Lung (tissue), 16 donors: ENCODE results near the gene TUFT1. TPM values are rescaled to one million over a fixed set of nuclear protein-coding genes. Genes with fewer than 3 reads are reported as not detected.
A peak's percentile ranks its signal among the peaks of the same experiment; 100 is the strongest.

Source experiments
- ATAC-seq: fragments of 200-7000 bp; cut with Tn5 transposase; one replicate; pipeline ENCODE4 v1.9.1; 2020; ENCODE audit warnings: moderate number of reproducible peaks; ENCODE audit not compliant: insufficient read depth, low FRiP score
- DNase-seq, 3 donors: peaks; one replicate each; pipeline ENCODE4 v3.0.0-alpha.2; 2013 to 2017
- H3K27ac ChIP-seq, 2 donors: one replicate each; pipeline ENCODE4 v1.5.1; 2013; ENCODE audit warnings: mild to moderate bottlenecking in 2 of 2, moderate library complexity in 2 of 2, control low read depth in 1 of 2, inconsistent platforms in 1 of 2, low read depth in 1 of 2, low read length in 1 of 2
- H3K27me3 ChIP-seq, 3 donors: one replicate each; pipeline ENCODE4 v1.5.1; 2013; ENCODE audit warnings: low read length in 2 of 3; ENCODE audit not compliant: control insufficient read depth in 3 of 3, insufficient read depth in 3 of 3
- H3K36me3 ChIP-seq, 4 donors: one replicate each; pipeline ENCODE4 v1.5.1; 2013; ENCODE audit warnings: low read length in 4 of 4, mild to moderate bottlenecking in 1 of 4, moderate library complexity in 1 of 4; ENCODE audit not compliant: control insufficient read depth in 4 of 4, insufficient read depth in 4 of 4
- H3K4me1 ChIP-seq, 5 donors: one replicate each; pipeline ENCODE4 v1.5.1; 2013; ENCODE audit warnings: low read length in 5 of 5, mild to moderate bottlenecking in 2 of 5, moderate library complexity in 1 of 5; ENCODE audit not compliant: control insufficient read depth in 5 of 5, insufficient read depth in 5 of 5
- H3K4me3 ChIP-seq: one replicate; pipeline ENCODE4 v1.5.1; 2013; ENCODE audit warnings: mild to moderate bottlenecking, control low read depth, moderate library complexity
- H3K9ac ChIP-seq, 2 donors: one replicate each; pipeline ENCODE4 v1.5.1; 2013; ENCODE audit warnings: low read length in 2 of 2, control low read depth in 1 of 2; ENCODE audit not compliant: insufficient read depth in 1 of 2
- H3K9me3 ChIP-seq, 4 donors: one replicate each; pipeline ENCODE4 v1.5.1; 2013; ENCODE audit warnings: low read length in 3 of 4, mild to moderate bottlenecking in 1 of 4, moderate library complexity in 1 of 4; ENCODE audit not compliant: control insufficient read depth in 4 of 4, insufficient read depth in 3 of 4
- CTCF ChIP-seq: IDR thresholded peaks from 2 replicates; pipeline ENCODE4 v1.5.1; 2012; ENCODE audit warnings: mild to moderate bottlenecking; ENCODE audit errors: control extremely low read depth, extremely low read depth
- WGBS, 2 donors: extraction: QIAGEN DNeasy Blood & Tissue Kit; methylation state at CpG; one replicate each; pipeline ENCODE4 v1.1.7; 2013; 5-methylcytosine and 5-hydroxymethylcytosine counted together
- long read RNA-seq, 5 donors: transcript quantifications; one replicate each; lab custom pipeline, GENCODE V29; 2026
- polyA plus RNA-seq, 2 donors: library from polyadenylated mRNA; stranded (reverse); fragments of 200-250 nt; gene quantifications; one replicate each; pipeline ENCODE4 v1.2.1, GENCODE V29; 2013
- total RNA-seq, 2 donors: library from RNA; depleted of rRNA in 1 of 2; stranded (reverse); fragments of >200 nt in 1 of 2; gene quantifications; one replicate each; pipeline ENCODE4 v1.2.1, GENCODE V29; 2014 to 2021
- donor health status: control.
- donor health status: control.
- donor health status: Bipolar disorder and iron deficiency.
- donor health status: healthy.
- donor health status: DM: yes; HTN: yes; CAD: no.

The TUFT1 gene
- 10 to 100 TPM in 1 of 2 donors, 1 to 10 TPM in 1; 9.2 to 13.9 TPM for total RNA-seq
- 1 to 10 TPM; 5.6 to 6.2 TPM for polyA plus RNA-seq
- long read RNA-seq, donor 1, partial matches to known transcripts: 0 of 2 reads
- long read RNA-seq, donor 1, other reads (novel, unspliced or antisense): 0 of 2 reads
- long read RNA-seq, donor 2: 0 reads
- long read RNA-seq, donor 3, partial matches to known transcripts: 0 of 2 reads
- long read RNA-seq, donor 3, other reads (novel, unspliced or antisense): 0 of 2 reads
- long read RNA-seq, donor 4: 0 reads
- long read RNA-seq, donor 5, partial matches to known transcripts: 0 of 2 reads
- long read RNA-seq, donor 5, other reads (novel, unspliced or antisense): 0 of 2 reads

GRCh38 chr1:151540021-151540981, at the start of gene TUFT1:
TSS of gene TUFT1 (plus strand) at chr1:151540309. CDS start at chr1:151540367, 58 bp downstream.
- Histone ChIP-seq H3K9me3 (no peaks in the 10 kb centered on the region), H3K4me1 (peaks cover 0 to 12% (median 5%) of the 10 kb centered on the region in 5 donors), H3K27me3 (peaks cover 0 to 7% (median 6%) of the 10 kb centered on the region in 3 donors), H3K27ac (peak within 1 kb of the TSS; percentile 21 to 81), H3K36me3 (peaks cover 0 to 2% (median 0%) of the 10 kb centered on the region in 4 donors), H3K9ac (peak within 1 kb of the TSS; percentile 41 to 43), H3K4me3 (peak within 1 kb of the TSS; percentile 59)
- peak; percentile 97 for ATAC-seq
- TF ChIP-seq CTCF: no peak
- 1 to 2% methylated on average over 69 to 70 of the region's 70 CpGs for WGBS, 2 donors
- peak; percentile 81 to 88 (median 88) for DNase-seq

DNA sequence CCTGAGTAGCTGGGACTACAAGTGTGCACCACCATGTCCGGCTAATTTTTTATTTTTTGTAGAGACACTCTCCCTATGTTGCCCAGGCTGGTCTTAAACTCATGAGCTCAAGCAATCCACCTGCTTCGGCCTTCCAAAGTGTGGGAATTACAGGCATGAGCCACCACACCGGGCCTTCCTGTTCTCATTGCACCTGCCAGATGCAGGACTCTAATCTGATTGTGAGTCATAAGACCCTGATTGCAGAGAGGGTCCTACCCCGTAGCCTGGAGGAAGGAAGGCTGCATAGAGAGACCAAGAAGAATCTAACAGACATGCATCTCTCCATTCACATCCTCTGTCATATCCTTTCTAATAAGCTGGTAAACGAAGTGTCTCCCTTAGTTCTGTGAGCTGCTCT, 48.5 kb upstream of the TUFT1 start:
- Histone ChIP-seq H3K4me1 (peaks cover 0 to 6% (median 0%) of the 10 kb centered on the region in 5 donors), H3K27me3 (no peaks in the 10 kb centered on the region)
- no peak for ATAC-seq

DNA sequence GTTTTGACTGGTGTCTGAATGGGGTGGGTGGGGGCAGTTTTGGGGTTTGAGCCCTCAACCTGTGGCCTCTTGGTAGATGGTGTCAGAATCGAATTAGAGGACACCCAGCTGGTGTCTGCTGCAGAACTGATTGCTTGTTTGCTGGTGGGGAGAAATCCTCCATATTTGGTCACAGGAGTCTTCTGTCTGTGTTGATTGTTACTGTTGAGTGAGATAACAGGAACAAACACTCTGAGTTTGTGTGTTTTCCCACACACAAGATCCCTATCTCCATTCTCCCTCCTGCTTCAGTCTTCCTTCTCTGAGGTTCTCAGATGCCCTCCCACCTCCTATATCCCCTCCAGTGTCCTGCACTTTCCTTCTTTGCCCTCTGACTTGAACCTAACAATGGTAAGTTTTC, 48.0 kb upstream of the TUFT1 start:
- DNase-seq: no peak
- Histone ChIP-seq H3K9ac (no peak overlapping the region), H3K27ac (no peak overlapping the region), H3K36me3 (no peaks in the 10 kb centered on the region), H3K9me3 (no peaks in the 10 kb centered on the region), H3K4me1 (peaks cover 0 to 6% (median 0%) of the 10 kb centered on the region in 5 donors), H3K4me3 (no peak overlapping the region), H3K27me3 (no peaks in the 10 kb centered on the region)
- TF ChIP-seq CTCF: no peak
- no peak for ATAC-seq
- 62 to 75% methylated on average over 1 of the region's 1 CpG for whole genome bisulfite sequencing, 2 donors

More for the DNA sequence above, 48.5 kb upstream of the TUFT1 start:
- no peak overlapping the region for H3K9ac ChIP-seq
- 83 to 85% methylated on average over 5 of the region's 5 CpGs for WGBS, 2 donors
- H3K27ac ChIP-seq: no peak overlapping the region
- H3K9me3 ChIP-seq: no peaks in the 10 kb centered on the region
- DNase-seq: no peak
- no peak overlapping the region for H3K4me3 ChIP-seq
- H3K36me3 ChIP-seq: no peaks in the 10 kb centered on the region
- no peak for TF ChIP-seq CTCF
